Measurements from ENCODE around the gene BARHL2. TPM values are rescaled to one million over a fixed set of nuclear protein-coding genes. Genes with fewer than 3 reads are reported as not detected.

The BARHL2 gene
- total RNA-seq (under 1 TPM in 1 of 10 donors, not detected in 9; 0.13 TPM), polyA plus RNA-seq (not detected)
- long read RNA-seq, donor 1: 0 reads
- long read RNA-seq, donor 2: 0 reads
- long read RNA-seq, donor 3: 0 reads

DNA sequence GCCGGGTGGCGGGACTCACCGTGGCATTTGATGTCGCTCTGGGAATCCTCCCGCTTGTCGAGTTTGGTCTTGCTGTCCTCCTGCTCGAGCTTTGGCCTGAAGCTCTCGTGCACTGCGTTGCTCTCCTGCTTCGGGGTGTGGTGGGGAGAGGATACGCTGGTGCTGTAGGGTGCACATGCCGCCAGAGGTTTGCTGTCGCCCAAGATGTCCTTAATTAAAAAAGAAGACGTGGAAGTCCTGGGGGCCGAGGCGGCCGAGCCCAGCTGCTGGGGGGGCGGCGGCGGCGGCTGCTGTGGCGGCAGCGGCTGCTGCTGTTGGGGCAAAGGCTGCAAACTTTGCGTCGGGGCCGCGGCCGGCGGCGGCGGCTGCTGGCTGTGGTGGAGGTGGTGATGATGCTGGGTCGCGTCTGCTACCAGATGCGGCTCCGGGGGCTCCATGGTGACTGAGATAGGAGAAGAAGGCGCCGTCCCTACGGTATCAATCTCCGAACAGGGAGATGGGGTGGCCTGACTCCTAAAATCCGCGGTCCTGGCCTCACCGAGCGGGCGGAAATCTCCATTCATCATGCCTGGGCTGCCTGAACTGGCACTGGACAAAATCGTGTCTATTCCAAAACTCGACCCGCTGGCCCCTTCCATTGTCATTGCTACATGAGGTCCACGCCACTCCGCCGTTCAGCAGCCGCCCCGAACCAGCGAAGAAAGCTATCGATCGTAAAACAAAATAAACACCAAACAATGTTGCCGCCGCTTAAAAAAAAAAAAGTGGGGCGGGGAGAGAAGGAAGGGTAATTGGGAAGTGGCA is at the start of gene BARHL2:
BARHL2 (minus strand) TSS at position 751 of the 804 bp plus-strand sequence; CDS start at position 644, 107 bp downstream.
- H3K4me1 ChIP-seq: peaks cover 9 to 25% (median 13%) of the 10 kb centered on the region in 9 donors
- DNase-seq (no peak), ATAC-seq (no peak)
- TF ChIP-seq, protein P1, sequence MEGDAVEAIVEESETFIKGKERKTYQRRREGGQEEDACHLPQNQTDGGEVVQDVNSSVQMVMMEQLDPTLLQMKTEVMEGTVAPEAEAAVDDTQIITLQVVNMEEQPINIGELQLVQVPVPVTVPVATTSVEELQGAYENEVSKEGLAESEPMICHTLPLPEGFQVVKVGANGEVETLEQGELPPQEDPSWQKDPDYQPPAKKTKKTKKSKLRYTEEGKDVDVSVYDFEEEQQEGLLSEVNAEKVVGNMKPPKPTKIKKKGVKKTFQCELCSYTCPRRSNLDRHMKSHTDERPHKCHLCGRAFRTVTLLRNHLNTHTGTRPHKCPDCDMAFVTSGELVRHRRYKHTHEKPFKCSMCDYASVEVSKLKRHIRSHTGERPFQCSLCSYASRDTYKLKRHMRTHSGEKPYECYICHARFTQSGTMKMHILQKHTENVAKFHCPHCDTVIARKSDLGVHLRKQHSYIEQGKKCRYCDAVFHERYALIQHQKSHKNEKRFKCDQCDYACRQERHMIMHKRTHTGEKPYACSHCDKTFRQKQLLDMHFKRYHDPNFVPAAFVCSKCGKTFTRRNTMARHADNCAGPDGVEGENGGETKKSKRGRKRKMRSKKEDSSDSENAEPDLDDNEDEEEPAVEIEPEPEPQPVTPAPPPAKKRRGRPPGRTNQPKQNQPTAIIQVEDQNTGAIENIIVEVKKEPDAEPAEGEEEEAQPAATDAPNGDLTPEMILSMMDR (IDR thresholded peaks at IDR 0.05): no peak
- no peak within 1 kb of the TSS for H3K27ac ChIP-seq
- peak within 1 kb of the TSS in 9 of 10 donors; percentile 10 to 43 (median 38) for H3K4me3 ChIP-seq
- H3K36me3 ChIP-seq: no peaks in the 10 kb centered on the region
- H3K9me3 ChIP-seq: peaks cover 0 to 6% (median 0%) of the 10 kb centered on the region in 11 donors
- intact Hi-C loops (cut with DNase I): loop anchor here in 1 of 10 donors (10.0 kb wide), 1 partner anchor 308 kb away; the partner anchor contains the start of gene ZNF644
- peaks cover 61 to 100% (median 99%) of the 10 kb centered on the region in 7 donors for H3K27me3 ChIP-seq
- WGBS, 2 donors: 2 to 4% methylated on average over 58 of the region's 58 CpGs

DNA sequence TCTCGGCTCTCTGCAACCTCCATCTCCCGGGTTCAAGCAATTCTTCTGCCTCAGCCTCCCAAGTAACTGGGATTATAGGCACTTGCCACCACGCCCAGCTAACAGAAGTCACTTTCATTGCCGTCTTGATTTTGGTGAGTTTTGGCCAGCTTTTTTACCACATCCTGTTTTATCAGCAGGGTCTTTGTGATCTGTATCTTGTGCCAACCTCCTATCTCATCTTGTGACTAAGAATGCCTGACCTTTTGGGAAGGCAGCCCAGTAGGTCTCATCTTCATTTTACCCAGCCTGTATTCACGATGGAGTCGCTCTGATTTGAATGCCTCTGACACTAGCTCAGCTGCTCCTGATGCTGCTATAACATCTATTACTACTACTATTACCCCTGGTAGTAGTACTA is 46.8 kb upstream of the BARHL2 start:
- Histone ChIP-seq H3K4me3 (no peak overlapping the region), H3K27me3 (peaks cover 0 to 63% (median 41%) of the 10 kb centered on the region in 7 donors), H3K27ac (no peak overlapping the region), H3K9me3 (no peaks in the 10 kb centered on the region), H3K4me1 (no peaks in the 10 kb centered on the region), H3K36me3 (no peaks in the 10 kb centered on the region)
- no peak for DNase-seq
- 75 to 88% methylated on average over 6 of the region's 6 CpGs for WGBS, 2 donors
- TF ChIP-seq, protein P1 (IDR thresholded peaks at IDR 0.05): no peak
- intact Hi-C loops (cut with DNase I): no loop called here
- no peak for ATAC-seq

DNA sequence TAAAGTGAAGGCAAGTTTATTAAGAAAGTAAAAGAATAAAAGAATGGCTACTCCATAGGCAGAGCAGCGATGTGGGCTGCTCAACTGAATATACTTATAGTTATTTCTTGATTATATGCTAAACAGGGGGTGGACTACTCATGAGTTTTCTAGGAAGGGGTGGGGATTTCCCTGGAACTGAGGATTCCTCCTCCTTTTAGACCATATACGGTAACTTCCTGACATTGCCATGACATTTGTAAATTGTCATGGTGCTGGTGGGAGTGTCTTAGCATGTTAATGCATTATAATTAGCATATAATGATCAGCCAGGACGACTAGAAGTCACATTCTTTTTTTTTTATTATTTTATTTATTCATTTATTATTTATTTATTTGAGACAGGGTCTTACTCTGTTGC is 46.4 kb upstream of the BARHL2 start:
- intact Hi-C loops (cut with DNase I): no loop called here
- DNase-seq: no peak
- Histone ChIP-seq H3K4me3 (no peak overlapping the region), H3K27ac (no peak overlapping the region), H3K9me3 (no peaks in the 10 kb centered on the region), H3K27me3 (peaks cover 0 to 63% (median 44%) of the 10 kb centered on the region in 7 donors), H3K4me1 (no peaks in the 10 kb centered on the region), H3K36me3 (no peaks in the 10 kb centered on the region)
- WGBS, 2 donors: 76% methylated on average over 3 of the region's 3 CpGs
- TF ChIP-seq, protein P1 (IDR thresholded peaks at IDR 0.05): no peak
- ATAC-seq: no peak

DNA sequence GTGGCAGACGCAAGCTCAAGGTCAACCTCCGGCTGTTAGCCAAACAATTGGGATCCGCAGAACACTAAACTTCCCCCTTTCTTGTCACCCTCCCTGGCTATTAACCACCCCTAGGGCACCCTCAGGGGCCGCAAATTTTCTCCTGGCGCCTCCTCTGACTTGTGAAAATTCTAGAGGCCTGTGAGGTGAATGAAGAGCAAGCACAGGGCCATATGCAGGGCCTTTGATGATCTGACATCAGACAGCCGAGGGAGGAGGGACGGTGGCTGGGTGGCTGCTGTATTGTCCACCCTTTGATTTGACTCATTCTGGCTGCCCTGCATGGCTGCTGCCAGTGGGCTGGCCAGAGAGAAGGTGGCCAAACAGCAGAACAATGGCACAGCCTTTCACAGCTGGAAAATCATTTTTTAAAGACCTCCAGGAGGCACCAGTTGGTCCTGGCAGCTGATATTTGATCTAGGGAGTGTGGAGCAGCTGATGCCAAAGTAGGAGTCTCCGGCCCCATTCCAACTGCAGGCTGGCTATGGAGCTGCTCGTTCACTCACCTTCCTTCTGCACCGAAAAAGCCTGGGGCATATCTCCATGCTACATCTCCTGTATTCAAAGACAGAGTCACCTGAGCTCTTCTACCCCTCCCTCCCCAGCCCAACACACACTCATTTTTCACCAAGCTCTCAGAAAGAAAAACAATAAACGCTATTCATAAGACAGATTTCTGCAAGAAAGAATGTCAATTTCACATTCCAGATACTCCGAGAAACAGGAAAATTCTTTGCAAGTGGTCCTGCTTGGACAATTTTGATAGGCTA is 44.9 kb upstream of the BARHL2 start:
- peaks cover 0 to 65% (median 50%) of the 10 kb centered on the region in 7 donors for H3K27me3 ChIP-seq
- TF ChIP-seq, protein P1 (IDR thresholded peaks at IDR 0.05): no peak
- no peaks in the 10 kb centered on the region for H3K4me1 ChIP-seq
- no peak overlapping the region for H3K27ac ChIP-seq
- H3K36me3 ChIP-seq: no peaks in the 10 kb centered on the region
- intact Hi-C loops (cut with DNase I): no loop called here
- H3K4me3 ChIP-seq: no peak overlapping the region
- DNase-seq (no peak), ATAC-seq (no peak)
- no peaks in the 10 kb centered on the region for H3K9me3 ChIP-seq
- WGBS, 2 donors: 25 to 29% methylated on average over 12 of the region's 12 CpGs

Data from heart right ventricle (tissue), 16 donors.